MM.1S (cell line): ENCODE results near the gene SUGP1.

ENCODE experiments used
- CTCF ChIP-seq: fragments of 300-600 bp; sonication (generic); IDR thresholded peaks from 2 replicates; pipeline ENCODE4 v1.5.1; 2016; ENCODE audit warnings: antibody characterized with exemption, low read length, mixed read lengths
- EZH2 ChIP-seq: fragments of 300-600 bp; sonication (generic); optimal IDR thresholded peaks from 2 replicates; pipeline ENCODE3; 2017; ENCODE audit warnings: low read depth, mild to moderate bottlenecking, antibody characterized with exemption, low read length, mixed read lengths
- EZH2phosphoT487 ChIP-seq: fragments of 300-600 bp; sonication (generic); IDR thresholded peaks from 2 replicates; pipeline ENCODE4 v1.6.1; 2018; ENCODE audit warnings: antibody characterized with exemption, low read length

- TF ChIP-seq CTCF: no peak
- no peak for TF ChIP-seq EZH2
- TF ChIP-seq EZH2phosphoT487: no peak
These were observed 15.2 kb downstream of the SUGP1 start for GRCh38 chr19:19305066-19305465.
